Measurements from ENCODE around the gene SPAG6.

GRCh38 chr10:22434521-22434920 lies 89.2 kb downstream of the SPAG6 start:
- TF ChIP-seq EZH2 (IDR thresholded peaks at IDR 0.05; ENCODE audit: low read depth, unreplicated experiment) (no peak), ZNF331 (CRISPR knock-in tag; IDR thresholded peaks at IDR 0.05; ENCODE audit: low read depth) (no peak), CTCF (conservative IDR thresholded peaks at IDR 0.05; ENCODE audit: low read depth in 2 of 2) (no peak), ZNF114 (CRISPR knock-in tag; IDR thresholded peaks at IDR 0.05) (no peak), JUNB (IDR thresholded peaks at IDR 0.05; ENCODE audit: unreplicated experiment) (no peak), POLR2AphosphoS5 (IDR thresholded peaks at IDR 0.05; ENCODE audit: low read depth) (no peak)
